K562 (cell line): ENCODE results near the gene ADAM8. TPM values are rescaled to one million over a fixed set of nuclear protein-coding genes. Genes with fewer than 3 reads are reported as not detected.

Source experiments
- CEBPB ChIP-seq: fragments of 450-650 bp; IDR thresholded peaks from 2 replicates; pipeline ENCODE4 v1.6.1; 2016; ENCODE audit warnings: missing genetic modification characterization, missing compliant biosample characterization
- CHCHD3 ChIP-seq: fragments of 250-450 bp; sonication (Bioruptor Pico); IDR thresholded peaks from 2 replicates; pipeline ENCODE4 v2.1.2; 2022; ENCODE audit warnings: mild to moderate bottlenecking
- CXXC5 ChIP-seq: fragments of 250-450 bp; sonication (Bioruptor Pico); IDR thresholded peaks from 2 replicates; pipeline ENCODE4 v1.8.0; 2022; ENCODE audit warnings: inconsistent platforms, mild to moderate bottlenecking, moderate library complexity
- FOXP1 ChIP-seq: sonication (generic); formaldehyde crosslinking; IDR thresholded peaks from 2 replicates; pipeline ENCODE4 v1.8.0; 2022; ENCODE audit warnings: mild to moderate bottlenecking, missing genetic modification reagents
- GTF2A2 ChIP-seq: IDR thresholded peaks from 2 replicates; pipeline ENCODE4 v1.6.1; 2016; ENCODE audit warnings: mild to moderate bottlenecking, missing genetic modification characterization, missing compliant biosample characterization
- IRF2 ChIP-seq: sonication (generic); formaldehyde crosslinking; IDR thresholded peaks from 2 replicates; pipeline ENCODE4 v1.8.1; 2022; ENCODE audit warnings: mild to moderate bottlenecking, missing genetic modification reagents
- KDM1A ChIP-seq, 2 experiments: fragments of 450-650 bp; IDR thresholded peaks; 2 replicates each; pipeline ENCODE4 v1.6.1; 2016; ENCODE audit warnings: mild to moderate bottlenecking in 2 of 2
- KHSRP ChIP-seq: fragments of 450-650 bp; IDR thresholded peaks from 2 replicates; pipeline ENCODE4 v1.6.1; 2017
- MAZ ChIP-seq, 2 experiments: fragments of 450-650 bp in 1 of 2; sonication (generic) in 1 of 2; formaldehyde crosslinking; IDR thresholded peaks in 1 of 2; conservative IDR thresholded peaks in 1 of 2; 2 replicates each; pipeline versions ENCODE4 v1.4.0 to v1.5.0; 2020; ENCODE audit warnings: mild to moderate bottlenecking in 1 of 2, missing genetic modification reagents in 1 of 2
- RAD21 ChIP-seq, 2 experiments: fragments of 250-450 bp in 1 of 2; fragments of 450-650 bp in 1 of 2; sonication (Bioruptor Pico) in 1 of 2; formaldehyde crosslinking in 1 of 2; IDR thresholded peaks in 1 of 2; conservative IDR thresholded peaks in 1 of 2; 2 replicates each; pipeline versions ENCODE4 v1.4.0 to v1.8.0; 2020 to 2022; ENCODE audit warnings: mild to moderate bottlenecking in 2 of 2, moderate library complexity in 1 of 2
- RB1 ChIP-seq: fragments of 450-650 bp; IDR thresholded peaks from 2 replicates; pipeline ENCODE4 v1.6.1; 2017; ENCODE audit warnings: low read depth, mild to moderate bottlenecking
- SIN3A ChIP-seq, 2 experiments: fragments of 150-350 bp in 1 of 2; IDR thresholded peaks; 2 replicates each; pipeline ENCODE4 v1.6.1; 2011 to 2016; ENCODE audit warnings: borderline replicate concordance in 2 of 2, low read depth in 2 of 2, low read length in 2 of 2, mild to moderate bottlenecking in 2 of 2, moderate library complexity in 2 of 2; ENCODE audit not compliant: control insufficient read depth in 1 of 2
- SIN3B ChIP-seq: fragments of 450-650 bp; IDR thresholded peaks from 2 replicates; pipeline ENCODE4 v1.6.1; 2017; ENCODE audit warnings: low read depth, mild to moderate bottlenecking, moderate library complexity
- ZC3H4 ChIP-seq: sonication (generic); formaldehyde crosslinking; IDR thresholded peaks from 2 replicates; pipeline ENCODE4 v1.9.0; 2021; ENCODE audit warnings: missing genetic modification reagents, borderline replicate concordance
- ZNF165 ChIP-seq: fragments of 250-450 bp; sonication (Bioruptor Pico); IDR thresholded peaks from 2 replicates; pipeline ENCODE4 v1.4.0; 2020; ENCODE audit warnings: borderline replicate concordance
- ZNF436 ChIP-seq: fragments of 250-450, 450-650 bp; sonication (Bioruptor Pico); formaldehyde crosslinking; IDR thresholded peaks from 2 replicates; pipeline ENCODE4 v1.7.0; 2020; ENCODE audit warnings: mild to moderate bottlenecking
- ZNF717 ChIP-seq: fragments of 250-450 bp; sonication (Bioruptor Pico); IDR thresholded peaks from 2 replicates; pipeline ENCODE4 v1.5.0; 2021
- ZNF766 ChIP-seq: fragments of 200-800 bp; sonication (Bioruptor generic); conservative IDR thresholded peaks from 2 replicates; pipeline ENCODE4 v1.6.1; 2016; ENCODE audit warnings: missing genetic modification characterization, missing compliant biosample characterization
- polyA plus RNA-seq, 8 experiments: library from polyadenylated mRNA; depleted of rRNA in 4 of 8; stranded (reverse) in 5 of 8; unstranded in 3 of 8; fragments of >200 nt; fragmentation: Nextera tagmentation in 2 of 8; fragmentation: Illumina TruSeq in 1 of 8; extraction: Ambion mirVana in 2 of 8; extraction: Trizol in 1 of 8; gene quantifications; 2 replicates each; pipeline versions ENCODE4 v1.2.1 to v1.2.3, GENCODE V29; 2011 to 2014; ENCODE audit warnings: inconsistent platforms in 1 of 8, missing spikeins in 1 of 8
- total RNA-seq, 7 experiments: library from RNA; depleted of rRNA in 6 of 7; stranded (reverse); fragments of >200 nt in 6 of 7; fragmentation: Illumina TruSeq in 2 of 7; extraction: Trizol in 2 of 7; gene quantifications; 2 replicates each; pipeline versions ENCODE4 v1.2.1 to v1.2.3, GENCODE V29; 2011 to 2021; ENCODE audit warnings: low replicate concordance in 1 of 7
- TF ChIP-seq, protein P1 (sequence below), 2 experiments: IDR thresholded peaks; 2 replicates each; pipeline ENCODE4 v1.6.1; 2011; ENCODE audit warnings: borderline replicate concordance in 1 of 2, control low read depth in 1 of 2, low read depth in 1 of 2, low read length in 1 of 2, mild to moderate bottlenecking in 1 of 2, mixed read lengths in 1 of 2, moderate library complexity in 1 of 2; ENCODE audit not compliant: insufficient read depth in 1 of 2, insufficient read length in 1 of 2, poor library complexity in 1 of 2, severe bottlenecking in 1 of 2; ENCODE audit errors: extremely low read depth in 1 of 2
- TF ChIP-seq, protein P2 (sequence below): sonication (generic); formaldehyde crosslinking; IDR thresholded peaks from 2 replicates; pipeline ENCODE4 v1.8.0; 2022; ENCODE audit warnings: mild to moderate bottlenecking, missing genetic modification reagents
- TF ChIP-seq, protein P3 (sequence below): fragments of 200-800 bp; sonication (Bioruptor generic); IDR thresholded peaks from 2 replicates; pipeline ENCODE4 v1.6.1; 2017; ENCODE audit warnings: missing genetic modification characterization, missing compliant biosample characterization

Gene ADAM8
- total and polyA plus RNA-seq, 9 of the 15 experiments (the other 6 are each of a cell fraction or from before 2014, with no cell fraction given): 0.07 to 7.0 (median 1.1) TPM

DNA sequence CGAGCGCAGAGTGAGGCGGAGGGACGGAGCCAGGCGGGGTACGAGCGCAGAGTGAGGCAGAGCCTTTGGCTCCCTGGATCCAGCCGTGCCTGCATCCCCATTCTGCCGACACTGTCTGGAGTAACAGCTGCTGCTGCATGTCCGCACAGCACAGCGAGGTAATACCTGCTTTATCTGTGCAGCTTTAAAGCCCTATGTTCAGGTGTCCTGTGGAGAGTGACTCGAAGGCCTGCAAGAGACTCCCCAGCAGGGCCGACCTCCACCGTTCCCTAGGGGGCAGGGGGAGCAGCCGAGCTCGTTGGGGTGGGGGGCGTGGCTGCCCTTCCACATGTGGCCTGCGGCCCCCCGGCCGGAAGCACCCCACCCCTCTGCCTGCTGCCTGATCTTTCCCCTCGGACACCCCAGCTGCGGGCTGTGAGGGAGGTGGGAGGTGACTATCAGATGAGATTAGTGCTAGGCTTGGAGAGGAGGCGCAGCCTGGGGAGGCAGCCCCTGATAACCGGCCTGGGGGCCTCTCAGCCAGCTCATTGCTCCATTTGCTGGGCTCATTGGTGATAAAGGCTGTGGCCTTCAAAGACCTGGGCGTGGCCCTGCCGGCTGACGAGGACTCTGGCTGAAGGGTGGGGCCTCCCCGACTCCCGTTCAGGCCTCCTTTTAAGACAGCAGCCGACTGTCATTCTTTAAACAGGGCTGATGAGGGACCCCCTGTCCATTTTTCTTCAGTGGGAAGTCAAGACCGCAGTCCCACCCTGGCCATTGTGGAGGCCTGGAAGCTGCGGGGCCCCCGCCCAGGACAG is 31.0 kb downstream of the ADAM8 start (continued):
- no peak for TF ChIP-seq CHCHD3 (CRISPR knock-in tag)
- no peak for TF ChIP-seq ZNF717
- TF ChIP-seq, protein P1, sequence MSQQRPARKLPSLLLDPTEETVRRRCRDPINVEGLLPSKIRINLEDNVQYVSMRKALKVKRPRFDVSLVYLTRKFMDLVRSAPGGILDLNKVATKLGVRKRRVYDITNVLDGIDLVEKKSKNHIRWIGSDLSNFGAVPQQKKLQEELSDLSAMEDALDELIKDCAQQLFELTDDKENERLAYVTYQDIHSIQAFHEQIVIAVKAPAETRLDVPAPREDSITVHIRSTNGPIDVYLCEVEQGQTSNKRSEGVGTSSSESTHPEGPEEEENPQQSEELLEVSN (IDR thresholded peaks at IDR 0.05; ENCODE audit: borderline replicate concordance in 1 of 2, extremely low read depth in 1 of 2, insufficient read depth in 1 of 2, insufficient read length in 1 of 2, low read depth in 1 of 2, low read length in 1 of 2, poor library complexity in 1 of 2, severe bottlenecking in 1 of 2): no peak
- TF ChIP-seq KHSRP: no peak
- TF ChIP-seq, protein P2, sequence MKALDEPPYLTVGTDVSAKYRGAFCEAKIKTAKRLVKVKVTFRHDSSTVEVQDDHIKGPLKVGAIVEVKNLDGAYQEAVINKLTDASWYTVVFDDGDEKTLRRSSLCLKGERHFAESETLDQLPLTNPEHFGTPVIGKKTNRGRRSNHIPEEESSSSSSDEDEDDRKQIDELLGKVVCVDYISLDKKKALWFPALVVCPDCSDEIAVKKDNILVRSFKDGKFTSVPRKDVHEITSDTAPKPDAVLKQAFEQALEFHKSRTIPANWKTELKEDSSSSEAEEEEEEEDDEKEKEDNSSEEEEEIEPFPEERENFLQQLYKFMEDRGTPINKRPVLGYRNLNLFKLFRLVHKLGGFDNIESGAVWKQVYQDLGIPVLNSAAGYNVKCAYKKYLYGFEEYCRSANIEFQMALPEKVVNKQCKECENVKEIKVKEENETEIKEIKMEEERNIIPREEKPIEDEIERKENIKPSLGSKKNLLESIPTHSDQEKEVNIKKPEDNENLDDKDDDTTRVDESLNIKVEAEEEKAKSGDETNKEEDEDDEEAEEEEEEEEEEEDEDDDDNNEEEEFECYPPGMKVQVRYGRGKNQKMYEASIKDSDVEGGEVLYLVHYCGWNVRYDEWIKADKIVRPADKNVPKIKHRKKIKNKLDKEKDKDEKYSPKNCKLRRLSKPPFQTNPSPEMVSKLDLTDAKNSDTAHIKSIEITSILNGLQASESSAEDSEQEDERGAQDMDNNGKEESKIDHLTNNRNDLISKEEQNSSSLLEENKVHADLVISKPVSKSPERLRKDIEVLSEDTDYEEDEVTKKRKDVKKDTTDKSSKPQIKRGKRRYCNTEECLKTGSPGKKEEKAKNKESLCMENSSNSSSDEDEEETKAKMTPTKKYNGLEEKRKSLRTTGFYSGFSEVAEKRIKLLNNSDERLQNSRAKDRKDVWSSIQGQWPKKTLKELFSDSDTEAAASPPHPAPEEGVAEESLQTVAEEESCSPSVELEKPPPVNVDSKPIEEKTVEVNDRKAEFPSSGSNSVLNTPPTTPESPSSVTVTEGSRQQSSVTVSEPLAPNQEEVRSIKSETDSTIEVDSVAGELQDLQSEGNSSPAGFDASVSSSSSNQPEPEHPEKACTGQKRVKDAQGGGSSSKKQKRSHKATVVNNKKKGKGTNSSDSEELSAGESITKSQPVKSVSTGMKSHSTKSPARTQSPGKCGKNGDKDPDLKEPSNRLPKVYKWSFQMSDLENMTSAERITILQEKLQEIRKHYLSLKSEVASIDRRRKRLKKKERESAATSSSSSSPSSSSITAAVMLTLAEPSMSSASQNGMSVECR: no peak
- peak; percentile 65 for TF ChIP-seq CEBPB (tag)
- no peak for TF ChIP-seq SIN3B
- no peak for TF ChIP-seq IRF2
- peak; percentile 65 for TF ChIP-seq CXXC5 (CRISPR knock-in tag)
- TF ChIP-seq RAD21 (CRISPR knock-in tag; conservative IDR thresholded peaks at IDR 0.05 in 1 of 2, IDR thresholded peaks at IDR 0.05 in 1 of 2): no peak
- TF ChIP-seq ZNF165: no peak
- no peak for TF ChIP-seq ZNF436
- TF ChIP-seq, protein P3, sequence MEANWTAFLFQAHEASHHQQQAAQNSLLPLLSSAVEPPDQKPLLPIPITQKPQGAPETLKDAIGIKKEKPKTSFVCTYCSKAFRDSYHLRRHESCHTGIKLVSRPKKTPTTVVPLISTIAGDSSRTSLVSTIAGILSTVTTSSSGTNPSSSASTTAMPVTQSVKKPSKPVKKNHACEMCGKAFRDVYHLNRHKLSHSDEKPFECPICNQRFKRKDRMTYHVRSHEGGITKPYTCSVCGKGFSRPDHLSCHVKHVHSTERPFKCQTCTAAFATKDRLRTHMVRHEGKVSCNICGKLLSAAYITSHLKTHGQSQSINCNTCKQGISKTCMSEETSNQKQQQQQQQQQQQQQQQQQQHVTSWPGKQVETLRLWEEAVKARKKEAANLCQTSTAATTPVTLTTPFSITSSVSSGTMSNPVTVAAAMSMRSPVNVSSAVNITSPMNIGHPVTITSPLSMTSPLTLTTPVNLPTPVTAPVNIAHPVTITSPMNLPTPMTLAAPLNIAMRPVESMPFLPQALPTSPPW: peak; percentile 96
- no peak for TF ChIP-seq ZC3H4 (CRISPR knock-in tag)
- TF ChIP-seq ZNF766: 0 out of 2 replicates have a peak, but pooled peaks have one; percentile 24
- no peak; a peak in 1 of 4 replicates for TF ChIP-seq SIN3A (IDR thresholded peaks at IDR 0.05; ENCODE audit: borderline replicate concordance in 2 of 2, control insufficient read depth in 1 of 2, low read depth in 2 of 2, low read length in 2 of 2)
- TF ChIP-seq GTF2A2 (tag): no peak
- TF ChIP-seq KDM1A (IDR thresholded peaks at IDR 0.05): peak in 1 of 2 experiments; percentile 24; a peak in 1 of 4 replicates
- TF ChIP-seq FOXP1: no peak
- TF ChIP-seq RB1: no peak
- TF ChIP-seq MAZ (CRISPR knock-in tag; conservative IDR thresholded peaks at IDR 0.05 in 1 of 2, IDR thresholded peaks at IDR 0.05 in 1 of 2): peak; percentile 83 to 85
